ENCODE results near the gene SERPINB13. TPM values are rescaled to one million over a fixed set of nuclear protein-coding genes. Genes with fewer than 3 reads are reported as not detected.

SERPINB13 gene
- total and polyA plus RNA-seq, 9 of the 15 experiments (the other 6 are each of a cell fraction or from before 2014, with no cell fraction given), result not detected

DNA sequence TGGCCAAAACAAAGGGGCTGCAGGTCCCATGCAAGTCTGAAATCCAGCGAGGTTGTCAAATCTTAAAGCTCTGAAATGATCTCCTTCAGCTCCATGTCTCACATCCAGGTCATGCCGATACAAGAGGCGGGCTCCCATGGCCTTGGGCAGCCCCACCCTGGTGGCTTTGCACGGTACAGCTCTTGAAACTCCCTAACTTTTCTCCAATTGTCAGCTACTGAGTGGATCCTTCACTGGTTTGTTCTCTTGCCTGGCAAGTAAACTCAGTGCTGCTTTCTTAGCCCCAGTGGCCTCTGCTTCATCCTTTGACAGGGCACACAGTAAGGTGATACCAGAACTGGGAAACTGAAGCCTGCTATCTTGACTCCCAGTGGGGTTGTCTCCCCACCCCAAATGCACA is 26.3 kb downstream of the SERPINB13 start (continued):
- TF ChIP-seq, protein P1, sequence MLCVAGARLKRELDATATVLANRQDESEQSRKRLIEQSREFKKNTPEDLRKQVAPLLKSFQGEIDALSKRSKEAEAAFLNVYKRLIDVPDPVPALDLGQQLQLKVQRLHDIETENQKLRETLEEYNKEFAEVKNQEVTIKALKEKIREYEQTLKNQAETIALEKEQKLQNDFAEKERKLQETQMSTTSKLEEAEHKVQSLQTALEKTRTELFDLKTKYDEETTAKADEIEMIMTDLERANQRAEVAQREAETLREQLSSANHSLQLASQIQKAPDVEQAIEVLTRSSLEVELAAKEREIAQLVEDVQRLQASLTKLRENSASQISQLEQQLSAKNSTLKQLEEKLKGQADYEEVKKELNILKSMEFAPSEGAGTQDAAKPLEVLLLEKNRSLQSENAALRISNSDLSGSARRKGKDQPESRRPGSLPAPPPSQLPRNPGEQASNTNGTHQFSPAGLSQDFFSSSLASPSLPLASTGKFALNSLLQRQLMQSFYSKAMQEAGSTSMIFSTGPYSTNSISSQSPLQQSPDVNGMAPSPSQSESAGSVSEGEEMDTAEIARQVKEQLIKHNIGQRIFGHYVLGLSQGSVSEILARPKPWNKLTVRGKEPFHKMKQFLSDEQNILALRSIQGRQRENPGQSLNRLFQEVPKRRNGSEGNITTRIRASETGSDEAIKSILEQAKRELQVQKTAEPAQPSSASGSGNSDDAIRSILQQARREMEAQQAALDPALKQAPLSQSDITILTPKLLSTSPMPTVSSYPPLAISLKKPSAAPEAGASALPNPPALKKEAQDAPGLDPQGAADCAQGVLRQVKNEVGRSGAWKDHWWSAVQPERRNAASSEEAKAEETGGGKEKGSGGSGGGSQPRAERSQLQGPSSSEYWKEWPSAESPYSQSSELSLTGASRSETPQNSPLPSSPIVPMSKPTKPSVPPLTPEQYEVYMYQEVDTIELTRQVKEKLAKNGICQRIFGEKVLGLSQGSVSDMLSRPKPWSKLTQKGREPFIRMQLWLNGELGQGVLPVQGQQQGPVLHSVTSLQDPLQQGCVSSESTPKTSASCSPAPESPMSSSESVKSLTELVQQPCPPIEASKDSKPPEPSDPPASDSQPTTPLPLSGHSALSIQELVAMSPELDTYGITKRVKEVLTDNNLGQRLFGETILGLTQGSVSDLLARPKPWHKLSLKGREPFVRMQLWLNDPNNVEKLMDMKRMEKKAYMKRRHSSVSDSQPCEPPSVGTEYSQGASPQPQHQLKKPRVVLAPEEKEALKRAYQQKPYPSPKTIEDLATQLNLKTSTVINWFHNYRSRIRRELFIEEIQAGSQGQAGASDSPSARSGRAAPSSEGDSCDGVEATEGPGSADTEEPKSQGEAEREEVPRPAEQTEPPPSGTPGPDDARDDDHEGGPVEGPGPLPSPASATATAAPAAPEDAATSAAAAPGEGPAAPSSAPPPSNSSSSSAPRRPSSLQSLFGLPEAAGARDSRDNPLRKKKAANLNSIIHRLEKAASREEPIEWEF (CRISPR knock-in tag; IDR thresholded peaks at IDR 0.05), result no peak
- TF ChIP-seq, protein P2, sequence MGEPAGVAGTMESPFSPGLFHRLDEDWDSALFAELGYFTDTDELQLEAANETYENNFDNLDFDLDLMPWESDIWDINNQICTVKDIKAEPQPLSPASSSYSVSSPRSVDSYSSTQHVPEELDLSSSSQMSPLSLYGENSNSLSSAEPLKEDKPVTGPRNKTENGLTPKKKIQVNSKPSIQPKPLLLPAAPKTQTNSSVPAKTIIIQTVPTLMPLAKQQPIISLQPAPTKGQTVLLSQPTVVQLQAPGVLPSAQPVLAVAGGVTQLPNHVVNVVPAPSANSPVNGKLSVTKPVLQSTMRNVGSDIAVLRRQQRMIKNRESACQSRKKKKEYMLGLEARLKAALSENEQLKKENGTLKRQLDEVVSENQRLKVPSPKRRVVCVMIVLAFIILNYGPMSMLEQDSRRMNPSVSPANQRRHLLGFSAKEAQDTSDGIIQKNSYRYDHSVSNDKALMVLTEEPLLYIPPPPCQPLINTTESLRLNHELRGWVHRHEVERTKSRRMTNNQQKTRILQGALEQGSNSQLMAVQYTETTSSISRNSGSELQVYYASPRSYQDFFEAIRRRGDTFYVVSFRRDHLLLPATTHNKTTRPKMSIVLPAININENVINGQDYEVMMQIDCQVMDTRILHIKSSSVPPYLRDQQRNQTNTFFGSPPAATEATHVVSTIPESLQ (CRISPR knock-in tag; IDR thresholded peaks at IDR 0.05), result no peak
- TF ChIP-seq, protein P3, sequence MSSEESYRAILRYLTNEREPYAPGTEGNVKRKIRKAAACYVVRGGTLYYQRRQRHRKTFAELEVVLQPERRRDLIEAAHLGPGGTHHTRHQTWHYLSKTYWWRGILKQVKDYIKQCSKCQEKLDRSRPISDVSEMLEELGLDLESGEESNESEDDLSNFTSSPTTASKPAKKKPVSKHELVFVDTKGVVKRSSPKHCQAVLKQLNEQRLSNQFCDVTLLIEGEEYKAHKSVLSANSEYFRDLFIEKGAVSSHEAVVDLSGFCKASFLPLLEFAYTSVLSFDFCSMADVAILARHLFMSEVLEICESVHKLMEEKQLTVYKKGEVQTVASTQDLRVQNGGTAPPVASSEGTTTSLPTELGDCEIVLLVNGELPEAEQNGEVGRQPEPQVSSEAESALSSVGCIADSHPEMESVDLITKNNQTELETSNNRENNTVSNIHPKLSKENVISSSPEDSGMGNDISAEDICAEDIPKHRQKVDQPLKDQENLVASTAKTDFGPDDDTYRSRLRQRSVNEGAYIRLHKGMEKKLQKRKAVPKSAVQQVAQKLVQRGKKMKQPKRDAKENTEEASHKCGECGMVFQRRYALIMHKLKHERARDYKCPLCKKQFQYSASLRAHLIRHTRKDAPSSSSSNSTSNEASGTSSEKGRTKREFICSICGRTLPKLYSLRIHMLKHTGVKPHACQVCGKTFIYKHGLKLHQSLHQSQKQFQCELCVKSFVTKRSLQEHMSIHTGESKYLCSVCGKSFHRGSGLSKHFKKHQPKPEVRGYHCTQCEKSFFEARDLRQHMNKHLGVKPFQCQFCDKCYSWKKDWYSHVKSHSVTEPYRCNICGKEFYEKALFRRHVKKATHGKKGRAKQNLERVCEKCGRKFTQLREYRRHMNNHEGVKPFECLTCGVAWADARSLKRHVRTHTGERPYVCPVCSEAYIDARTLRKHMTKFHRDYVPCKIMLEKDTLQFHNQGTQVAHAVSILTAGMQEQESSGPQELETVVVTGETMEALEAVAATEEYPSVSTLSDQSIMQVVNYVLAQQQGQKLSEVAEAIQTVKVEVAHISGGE (CRISPR knock-in tag; IDR thresholded peaks at IDR 0.05), result no peak
- TF ChIP-seq ERF (CRISPR knock-in tag; IDR thresholded peaks at IDR 0.05) (no peak), SMARCA4 (IDR thresholded peaks at IDR 0.05) (no peak)

All from K562 (cell line).